ENCODE data around the gene ID1.
"Not testable (repeated sequence)": the region's sequence is repeated elsewhere in the genome, so short reads cannot be mapped to it uniquely, and the experiment has no call there.

ID1 gene

DNA sequence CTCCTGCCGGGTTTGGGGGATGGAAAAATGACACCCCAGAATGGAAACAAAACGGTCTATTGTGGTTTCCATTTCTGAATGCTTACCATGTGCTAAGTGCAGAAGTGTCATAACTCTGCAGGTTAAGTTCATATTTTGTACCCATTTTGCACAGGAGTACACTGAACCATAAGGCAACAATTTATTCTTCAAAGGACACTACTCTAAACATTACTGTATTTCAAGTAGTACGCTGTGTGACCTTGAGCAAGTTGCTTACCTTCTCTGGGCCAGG lies 9.8 kb upstream of the ID1 start:
- no peak for DNase-seq (ENCODE audit: low read depth)
- no peak overlapping the region for H3K4me3 ChIP-seq (ENCODE audit: low read length)
- TF ChIP-seq CTCF (conservative IDR thresholded peaks at IDR 0.05; ENCODE audit: low read length): no peak

- H3K4me3 ChIP-seq (ENCODE audit: low read length): peak overlapping the region; percentile 24; the same call in 1 of the 2 replicates
- no peak for TF ChIP-seq CTCF (conservative IDR thresholded peaks at IDR 0.05; ENCODE audit: low read length)
- DNase-seq (ENCODE audit: low read depth): peak; percentile 97
Observed at GRCh38 chr20:31595654-31596411, 9.3 kb upstream of the ID1 start.

DNA sequence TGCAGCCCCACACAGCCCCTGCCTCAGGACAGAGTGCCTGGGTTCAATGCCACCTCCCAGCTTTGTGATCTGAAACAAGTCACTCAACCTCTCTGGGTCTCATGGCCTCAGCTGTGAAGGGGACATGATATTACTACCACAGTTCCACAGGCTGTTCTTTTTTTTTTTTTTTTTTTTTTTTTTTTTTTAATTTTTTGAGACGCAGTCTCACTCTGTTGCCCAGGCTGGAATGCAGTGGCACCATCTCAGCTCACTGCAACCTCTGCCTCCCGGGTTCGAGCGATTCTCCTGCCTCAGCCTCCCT lies 8.7 kb upstream of the ID1 start:
- not testable (repeated sequence) for DNase-seq (ENCODE audit: low read depth)
- H3K4me3 ChIP-seq (ENCODE audit: low read length): peak overlapping the region; percentile 24; the same call in 1 of the 2 replicates

GRCh38 chr20:31596831-31597480 lies 8.1 kb upstream of the ID1 start:
- no peak for TF ChIP-seq CTCF (conservative IDR thresholded peaks at IDR 0.05; ENCODE audit: low read length)
- no peak for DNase-seq (ENCODE audit: low read depth)
- no peak overlapping the region for H3K4me3 ChIP-seq (ENCODE audit: low read length)

DNA sequence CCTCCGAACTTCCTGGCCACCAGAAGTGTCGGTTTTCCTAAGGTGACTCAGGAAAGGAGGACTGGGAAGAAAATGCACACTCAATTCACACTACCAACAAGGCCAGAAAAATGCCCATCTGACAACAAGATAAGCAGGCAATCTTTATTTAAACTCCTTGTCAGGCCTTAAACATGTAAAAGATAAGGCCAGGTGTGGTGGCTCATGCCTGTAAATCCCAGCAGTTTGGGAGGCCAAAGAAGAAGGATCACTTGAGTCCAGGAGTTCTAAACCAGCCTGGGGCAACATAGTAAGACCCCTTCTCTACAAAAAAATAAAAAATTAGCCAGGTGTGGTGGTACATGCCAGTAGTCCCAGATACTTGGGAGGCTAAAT lies 7.6 kb upstream of the ID1 start:
- no peak for DNase-seq (ENCODE audit: low read depth)
- no peak overlapping the region for H3K4me3 ChIP-seq (ENCODE audit: low read length)
- no peak for TF ChIP-seq CTCF (conservative IDR thresholded peaks at IDR 0.05; ENCODE audit: low read length)

GRCh38 chr20:31602431-31602778 lies 2.7 kb upstream of the ID1 start:
- no peak for TF ChIP-seq CTCF (conservative IDR thresholded peaks at IDR 0.05; ENCODE audit: low read length)
- H3K4me3 ChIP-seq (ENCODE audit: low read length): peak overlapping the region; percentile 39
- DNase-seq (ENCODE audit: low read depth): no peak

- DNase-seq (ENCODE audit: low read depth): peak; percentile 75
- TF ChIP-seq CTCF (conservative IDR thresholded peaks at IDR 0.05; ENCODE audit: low read length): peak; percentile 26
- peak overlapping the region; percentile 39 for H3K4me3 ChIP-seq (ENCODE audit: low read length)
Observed at GRCh38 chr20:31602779-31603441, 2.2 kb upstream of the ID1 start.
